NCI-H1092 treated with DMSO at 0.1 percent for 48 hours (cell line): ENCODE measurements around the gene SCN7A.
"Not testable (repeated sequence)": the region's sequence is repeated elsewhere in the genome, so short reads cannot be mapped to it uniquely, and the experiment has no call there.

Experiments used
- DNase-seq: peaks from one replicate; lab custom pipeline; 2025; lab: John Stamatoyannopoulos, UW

SCN7A gene

GRCh38 chr2:166454006-166454595, 39.9 kb downstream of the SCN7A start:
- DNase-seq = no peak

GRCh38 chr2:166451468-166451867, 42.6 kb downstream of the SCN7A start:
- DNase-seq = no peak

- no peak for DNase-seq
Observed at GRCh38 chr2:166449439-166449838, 44.6 kb downstream of the SCN7A start.

GRCh38 chr2:166448106-166448505, 45.9 kb downstream of the SCN7A start:
- DNase-seq = no peak

- no peak for DNase-seq
Observed at GRCh38 chr2:166444306-166444705, 49.7 kb downstream of the SCN7A start.

- no peak for DNase-seq
Observed at GRCh38 chr2:166440313-166440712, 53.7 kb downstream of the SCN7A start.

- DNase-seq = no peak
Observed at GRCh38 chr2:166439078-166439477, 55.0 kb downstream of the SCN7A start.

GRCh38 chr2:166436976-166437375, 57.1 kb downstream of the SCN7A start:
- no peak for DNase-seq

- DNase-seq = no peak
Observed at GRCh38 chr2:166436189-166436588, 57.9 kb downstream of the SCN7A start.

- no peak for DNase-seq
Observed at GRCh38 chr2:166434491-166434890, 59.6 kb downstream of the SCN7A start.

GRCh38 chr2:166433457-166433856, 60.6 kb downstream of the SCN7A start:
- DNase-seq = no peak

- no peak for DNase-seq
Observed at GRCh38 chr2:166432331-166432730, 61.7 kb downstream of the SCN7A start.

- DNase-seq = no peak
Observed at GRCh38 chr2:166424841-166425240, 69.2 kb downstream of the SCN7A start.

- DNase-seq = peak; percentile 22
Observed at GRCh38 chr2:166419616-166419934, 74.5 kb downstream of the SCN7A start.

GRCh38 chr2:166418853-166419615, 75.0 kb downstream of the SCN7A start:
- DNase-seq = no peak

- DNase-seq = peak; percentile 29
Observed at GRCh38 chr2:166417669-166418068, 76.4 kb downstream of the SCN7A start.

- no peak for DNase-seq
Observed at GRCh38 chr2:166413255-166413654, 80.8 kb downstream of the SCN7A start.

- DNase-seq = no peak
Observed at GRCh38 chr2:166411473-166412230, 82.4 kb downstream of the SCN7A start.

GRCh38 chr2:166410828-166411472, 83.1 kb downstream of the SCN7A start:
- DNase-seq = no peak

GRCh38 chr2:166407746-166408145, 86.3 kb downstream of the SCN7A start:
- not testable (repeated sequence) for DNase-seq

- no peak for DNase-seq
Observed at GRCh38 chr2:166406374-166406773, 87.7 kb downstream of the SCN7A start.

- DNase-seq = no peak
Observed at GRCh38 chr2:166405569-166405926, 88.5 kb downstream of the SCN7A start.
